Sigmoid colon (tissue), 7 donors: ENCODE results near the gene ALMS1. TPM values are rescaled to one million over a fixed set of nuclear protein-coding genes. Genes with fewer than 3 reads are reported as not detected.
"Not testable (repeated sequence)": the region's sequence is repeated elsewhere in the genome, so short reads cannot be mapped to it uniquely, and the experiment has no call there.

ENCODE experiments used
- DNase-seq: peaks from one replicate; pipeline ENCODE4 v3.0.0-alpha.2; 2019
- H3K27ac ChIP-seq, 4 donors: fragments of 200-600 bp; sonication (generic); one replicate each; pipeline ENCODE4 v1.5.1; 2016 to 2019; ENCODE audit warnings: mild to moderate bottlenecking in 1 of 4
- H3K27me3 ChIP-seq, 3 donors: fragments of 200-600 bp; sonication (generic); one replicate each; pipeline ENCODE4 v1.5.1; 2019; ENCODE audit warnings: mild to moderate bottlenecking in 1 of 3
- H3K36me3 ChIP-seq, 4 donors: fragments of 200-600 bp; sonication (generic); one replicate each; pipeline ENCODE4 v1.5.1; 2016 to 2019
- H3K4me1 ChIP-seq, 4 donors: fragments of 200-600 bp; sonication (generic); one replicate each; pipeline ENCODE4 v1.5.1; 2017 to 2019
- H3K4me3 ChIP-seq, 4 donors: fragments of 200-600 bp; sonication (generic); one replicate each; pipeline ENCODE4 v1.5.1; 2017 to 2019; ENCODE audit warnings: mild to moderate bottlenecking in 2 of 4, moderate library complexity in 1 of 4
- H3K9me3 ChIP-seq, 4 donors: fragments of 200-600 bp in 3 of 4; sonication (generic) in 3 of 4; one replicate each; pipeline versions ENCODE4 v1.5.1 to v1.6.1; 2013 to 2019
- CTCF ChIP-seq, 4 experiments: fragments of 450-650 bp in 3 of 4; fragments of 200-600 bp in 1 of 4; IDR thresholded peaks; one replicate each; pipeline ENCODE4 v1.5.1; 2016 to 2019; ENCODE audit warnings: antibody characterized with exemption in 4 of 4, mild to moderate bottlenecking in 3 of 4, moderate library complexity in 2 of 4
- EP300 ChIP-seq, 4 donors: sonication (generic); formaldehyde crosslinking; IDR thresholded peaks; one replicate each; pipeline ENCODE4 v1.6.1; 2017; ENCODE audit warnings: antibody characterized with exemption in 4 of 4
- POLR2A ChIP-seq, 2 donors: fragments of 450-650 bp; IDR thresholded peaks; one replicate each; pipeline ENCODE4 v1.6.1; 2016; ENCODE audit warnings: antibody characterized with exemption in 2 of 2, mild to moderate bottlenecking in 2 of 2, moderate library complexity in 2 of 2
- POLR2AphosphoS5 ChIP-seq, 4 donors: sonication (generic); formaldehyde crosslinking; IDR thresholded peaks; one replicate each; pipeline ENCODE4 v1.6.1; 2017; ENCODE audit warnings: antibody characterized with exemption in 4 of 4
- WGBS, 2 donors: extraction: QIAGEN DNeasy Blood & Tissue Kit; methylation state at CpG; one replicate each; pipeline ENCODE4 v1.1.7; 2013; 5-methylcytosine and 5-hydroxymethylcytosine counted together
- intact Hi-C: fragments of 100-400 bp; cut with DNase I; formaldehyde crosslinking; loops from one replicate; pipeline ENCODE4 v1.15.1; 2023
- polyA plus RNA-seq, 3 donors: library from polyadenylated mRNA; stranded (reverse); fragments of 200-250 nt; gene quantifications; one replicate each; pipeline ENCODE4 v1.2.3, GENCODE V29; 2013
- total RNA-seq, 4 donors: library from RNA; depleted of rRNA; stranded (reverse); fragments of >200 nt; gene quantifications; one replicate each; pipeline ENCODE4 v1.1.0, GENCODE V29; 2016
- donor health status: healthy with polysubstance abuse.
- donor health status: Bipolar disorder and iron deficiency.
- donor health status: healthy.

Gene ALMS1
- total and polyA plus RNA-seq, 7 donors = 3.5 to 47.6 (median 29.3) TPM

DNA sequence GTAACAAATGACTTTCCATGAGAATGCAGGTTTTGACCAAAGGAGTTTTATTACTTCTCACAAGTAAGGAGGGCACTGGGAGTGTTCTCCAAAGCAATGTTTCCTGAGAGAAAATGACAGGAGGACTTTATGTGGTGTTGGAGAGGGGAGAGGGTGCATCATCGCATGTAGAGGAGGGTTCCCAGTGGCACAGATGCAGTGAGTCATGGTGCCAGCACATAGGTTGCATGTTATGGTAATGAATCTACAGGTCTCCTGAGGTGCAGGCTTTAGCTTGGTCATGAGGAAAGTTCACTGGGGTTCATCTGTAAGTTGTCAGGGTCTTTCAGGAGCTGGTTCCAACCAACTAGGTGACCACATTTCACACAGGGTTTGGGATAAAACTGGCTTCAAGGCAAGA lies 226.2 kb downstream of the ALMS1 start:
- WGBS, 2 donors = 93 to 95% methylated on average over 1 of the region's 1 CpG
- intact Hi-C loops = no loop called here
- H3K27me3 ChIP-seq = no peaks in the 10 kb centered on the region
- no peaks in the 10 kb centered on the region for H3K4me1 ChIP-seq
- H3K27ac ChIP-seq = no peak overlapping the region
- DNase-seq = no peak
- no peaks in the 10 kb centered on the region for H3K9me3 ChIP-seq
- H3K36me3 ChIP-seq = peaks cover 0 to 24% (median 6%) of the 10 kb centered on the region in 4 donors
- no peak for TF ChIP-seq EP300 (IDR thresholded peaks at IDR 0.05)
- TF ChIP-seq CTCF (IDR thresholded peaks at IDR 0.05) = no peak
- no peak for TF ChIP-seq POLR2A (IDR thresholded peaks at IDR 0.05)
- TF ChIP-seq POLR2AphosphoS5 (IDR thresholded peaks at IDR 0.05) = no peak
- H3K4me3 ChIP-seq = no peak overlapping the region

- intact Hi-C loops = no loop called here
- Histone ChIP-seq H3K4me1 (no peaks in the 10 kb centered on the region), H3K27me3 (no peaks in the 10 kb centered on the region), H3K27ac (no peak overlapping the region), H3K36me3 (peaks cover 0 to 13% (median 5%) of the 10 kb centered on the region in 4 donors), H3K9me3 (no peaks in the 10 kb centered on the region), H3K4me3 (no peak overlapping the region)
- no peak for TF ChIP-seq POLR2AphosphoS5 (IDR thresholded peaks at IDR 0.05)
- TF ChIP-seq POLR2A (IDR thresholded peaks at IDR 0.05) = no peak
- TF ChIP-seq CTCF (IDR thresholded peaks at IDR 0.05) = no peak
- TF ChIP-seq EP300 (IDR thresholded peaks at IDR 0.05) = no peak
- DNase-seq = no peak
- WGBS, 2 donors = 92 to 94% methylated on average over 3 of the region's 3 CpGs
Observed at GRCh38 chr2:73614105-73614504, 228.5 kb downstream of the ALMS1 start.

DNA sequence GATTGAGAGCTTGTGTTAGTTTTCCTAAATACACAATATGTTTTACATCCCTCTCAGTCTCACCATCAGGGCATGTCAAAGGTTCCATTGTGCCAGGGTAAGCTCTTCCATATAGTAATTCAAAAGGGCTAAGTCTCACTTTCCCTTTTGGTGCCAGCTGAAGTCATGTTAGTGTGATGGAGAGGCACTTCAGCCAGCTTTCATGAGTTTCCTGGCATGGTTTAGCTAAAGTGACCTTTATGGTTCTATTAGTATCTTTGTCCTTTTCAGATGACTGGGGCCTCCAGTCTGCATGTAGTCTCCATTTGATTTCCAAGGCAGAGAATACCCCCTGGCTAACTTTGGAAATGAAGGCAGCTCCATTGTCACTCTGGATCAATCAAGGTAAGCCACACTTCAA lies 229.4 kb downstream of the ALMS1 start:
- Histone ChIP-seq H3K27ac (no peak overlapping the region), H3K4me1 (no peaks in the 10 kb centered on the region), H3K9me3 (no peaks in the 10 kb centered on the region), H3K36me3 (peaks cover 0 to 10% (median 3%) of the 10 kb centered on the region in 4 donors), H3K27me3 (no peaks in the 10 kb centered on the region), H3K4me3 (no peak overlapping the region)
- intact Hi-C loops = no loop called here
- TF ChIP-seq CTCF (IDR thresholded peaks at IDR 0.05) = no peak
- no peak for TF ChIP-seq POLR2A (IDR thresholded peaks at IDR 0.05)
- no peak for TF ChIP-seq EP300 (IDR thresholded peaks at IDR 0.05)
- no peak for TF ChIP-seq POLR2AphosphoS5 (IDR thresholded peaks at IDR 0.05)
- DNase-seq = no peak

DNA sequence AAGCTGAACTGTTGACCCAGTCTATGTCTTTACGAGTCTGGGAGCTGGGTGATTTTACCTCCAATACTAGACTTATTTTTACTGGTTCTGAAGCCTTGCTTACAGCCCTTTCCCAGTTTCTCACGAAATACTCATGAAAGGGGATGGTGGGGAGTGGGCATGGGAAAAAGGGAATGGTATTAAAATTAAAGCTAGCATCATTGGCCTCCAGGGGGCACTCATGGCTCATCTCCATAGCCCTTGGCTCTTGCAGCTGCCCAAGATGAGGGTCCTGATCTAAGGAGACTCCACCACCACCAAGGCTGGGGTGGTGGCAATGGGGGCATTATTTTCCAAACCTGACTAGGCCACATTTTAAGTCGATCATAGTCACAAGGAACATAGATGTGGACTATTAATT lies 234.3 kb downstream of the ALMS1 start:
- H3K27me3 ChIP-seq, intact Hi-C loops: not testable (repeated sequence)
- WGBS, 2 donors = 67 to 78% methylated on average over 3 of the region's 3 CpGs

DNA sequence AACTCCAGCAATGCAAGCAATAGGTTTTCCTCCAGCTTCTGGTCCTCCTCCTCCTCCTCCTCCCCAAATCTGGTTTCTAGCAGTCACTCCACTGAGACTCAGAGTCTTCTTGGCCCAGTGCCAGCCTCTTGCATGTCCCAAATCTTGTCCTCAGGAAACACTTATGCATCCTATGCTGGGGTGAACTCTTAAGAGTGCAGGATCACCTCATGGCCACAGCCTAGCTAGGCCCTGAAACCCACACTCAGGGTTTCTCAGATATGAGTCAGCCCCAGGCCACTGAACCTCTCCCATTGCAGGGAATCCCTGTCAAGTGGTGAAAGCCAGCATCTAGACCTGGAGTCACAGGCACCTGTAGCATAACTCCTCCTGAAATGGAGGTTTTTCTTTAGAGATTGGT lies 238.4 kb downstream of the ALMS1 start:
- intact Hi-C loops, H3K27me3 ChIP-seq, DNase-seq, H3K4me3 ChIP-seq, H3K4me1 ChIP-seq, H3K36me3 ChIP-seq, H3K9me3 ChIP-seq, H3K27ac ChIP-seq: not testable (repeated sequence)

More for the DNA sequence above, 234.3 kb downstream of the ALMS1 start:
- not testable (repeated sequence) for H3K27ac ChIP-seq, H3K4me3 ChIP-seq, H3K9me3 ChIP-seq, H3K4me1 ChIP-seq, H3K36me3 ChIP-seq, DNase-seq

DNA sequence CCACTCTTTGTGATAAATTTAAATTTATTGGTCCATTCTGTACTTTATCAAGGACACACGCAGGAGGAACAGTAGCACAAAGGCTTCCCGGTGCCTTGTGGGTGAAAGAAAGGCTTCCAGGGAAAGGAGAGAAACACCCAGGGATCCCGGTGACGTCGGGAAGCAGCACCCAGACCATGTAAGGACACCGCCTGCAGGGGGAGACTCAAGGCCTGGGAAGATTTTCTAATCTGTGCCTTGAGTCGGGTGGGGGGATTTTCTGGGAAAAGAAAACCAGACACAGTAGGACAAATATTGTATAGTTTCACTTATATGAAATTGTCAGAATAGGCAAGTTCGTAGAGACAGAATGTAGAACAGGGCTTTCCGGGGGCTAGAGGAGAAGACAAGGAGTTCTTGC lies 239.0 kb downstream of the ALMS1 start:
- DNase-seq, H3K27ac ChIP-seq, intact Hi-C loops, H3K4me3 ChIP-seq, H3K4me1 ChIP-seq, H3K36me3 ChIP-seq, H3K9me3 ChIP-seq, H3K27me3 ChIP-seq: not testable (repeated sequence)
- WGBS, 2 donors = 49 to 71% methylated on average over 5 to 9 of the region's 9 CpGs

DNA sequence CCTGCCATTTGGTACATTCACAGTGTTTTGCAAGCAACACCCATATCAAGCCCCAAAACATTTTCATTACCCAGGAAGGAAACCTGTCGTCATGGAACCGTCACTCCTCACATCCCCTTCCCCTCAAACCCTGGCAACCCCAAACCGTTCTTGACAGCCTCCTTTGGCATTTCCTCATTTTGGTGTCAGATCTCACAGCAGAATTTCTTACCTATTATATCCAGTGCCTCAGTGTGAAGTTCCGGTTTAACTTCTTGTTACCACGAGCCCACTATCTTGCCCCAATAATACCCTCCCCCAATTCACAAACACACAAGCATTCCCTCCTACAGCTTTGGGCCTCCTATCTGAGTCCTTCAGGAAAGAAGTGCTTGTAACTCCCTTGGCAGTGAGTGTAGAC lies 240.6 kb downstream of the ALMS1 start:
- DNase-seq, H3K27ac ChIP-seq, intact Hi-C loops, H3K4me1 ChIP-seq, H3K4me3 ChIP-seq, H3K36me3 ChIP-seq, H3K9me3 ChIP-seq, H3K27me3 ChIP-seq: not testable (repeated sequence)
- WGBS, 2 donors = 38 to 59% methylated on average over 5 of the region's 5 CpGs

DNA sequence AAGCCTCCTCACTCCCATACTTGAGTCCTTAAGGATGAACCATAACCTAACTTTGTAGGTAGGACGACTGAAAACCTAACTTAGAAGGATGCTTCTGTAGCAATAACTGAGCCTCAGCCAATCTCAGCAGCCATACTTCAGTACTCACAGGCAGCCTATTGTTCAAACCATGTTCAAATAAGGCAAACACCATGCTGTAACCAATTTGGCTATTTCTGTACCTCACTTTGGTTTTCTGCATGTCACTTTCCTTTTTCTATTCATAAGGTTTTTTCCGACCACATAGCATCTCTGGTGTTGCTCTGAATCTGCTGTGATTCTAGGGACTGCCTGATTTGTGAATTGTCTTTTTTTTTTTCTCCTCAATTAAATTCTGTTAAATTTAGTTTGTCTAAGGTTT lies 242.9 kb downstream of the ALMS1 start:
- H3K9me3 ChIP-seq, H3K27ac ChIP-seq, H3K4me3 ChIP-seq, H3K27me3 ChIP-seq, intact Hi-C loops, H3K36me3 ChIP-seq, H3K4me1 ChIP-seq, DNase-seq: not testable (repeated sequence)
- 83 to 88% methylated on average over 2 of the region's 2 CpGs for WGBS, 2 donors
